CD4-positive, alpha-beta T cell treated with Interleukin-4 for 4 hours (primary cell): ENCODE measurements around the gene ALG10.
"Not testable (repeated sequence)": the region's sequence is repeated elsewhere in the genome, so short reads cannot be mapped to it uniquely, and the experiment has no call there.

Experiments
- DNase-seq: peaks from one replicate; pipeline ENCODE4 v3.0.0-alpha.2; 2020

ALG10 gene, protein sequence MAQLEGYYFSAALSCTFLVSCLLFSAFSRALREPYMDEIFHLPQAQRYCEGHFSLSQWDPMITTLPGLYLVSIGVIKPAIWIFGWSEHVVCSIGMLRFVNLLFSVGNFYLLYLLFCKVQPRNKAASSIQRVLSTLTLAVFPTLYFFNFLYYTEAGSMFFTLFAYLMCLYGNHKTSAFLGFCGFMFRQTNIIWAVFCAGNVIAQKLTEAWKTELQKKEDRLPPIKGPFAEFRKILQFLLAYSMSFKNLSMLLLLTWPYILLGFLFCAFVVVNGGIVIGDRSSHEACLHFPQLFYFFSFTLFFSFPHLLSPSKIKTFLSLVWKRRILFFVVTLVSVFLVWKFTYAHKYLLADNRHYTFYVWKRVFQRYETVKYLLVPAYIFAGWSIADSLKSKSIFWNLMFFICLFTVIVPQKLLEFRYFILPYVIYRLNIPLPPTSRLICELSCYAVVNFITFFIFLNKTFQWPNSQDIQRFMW

DNA sequence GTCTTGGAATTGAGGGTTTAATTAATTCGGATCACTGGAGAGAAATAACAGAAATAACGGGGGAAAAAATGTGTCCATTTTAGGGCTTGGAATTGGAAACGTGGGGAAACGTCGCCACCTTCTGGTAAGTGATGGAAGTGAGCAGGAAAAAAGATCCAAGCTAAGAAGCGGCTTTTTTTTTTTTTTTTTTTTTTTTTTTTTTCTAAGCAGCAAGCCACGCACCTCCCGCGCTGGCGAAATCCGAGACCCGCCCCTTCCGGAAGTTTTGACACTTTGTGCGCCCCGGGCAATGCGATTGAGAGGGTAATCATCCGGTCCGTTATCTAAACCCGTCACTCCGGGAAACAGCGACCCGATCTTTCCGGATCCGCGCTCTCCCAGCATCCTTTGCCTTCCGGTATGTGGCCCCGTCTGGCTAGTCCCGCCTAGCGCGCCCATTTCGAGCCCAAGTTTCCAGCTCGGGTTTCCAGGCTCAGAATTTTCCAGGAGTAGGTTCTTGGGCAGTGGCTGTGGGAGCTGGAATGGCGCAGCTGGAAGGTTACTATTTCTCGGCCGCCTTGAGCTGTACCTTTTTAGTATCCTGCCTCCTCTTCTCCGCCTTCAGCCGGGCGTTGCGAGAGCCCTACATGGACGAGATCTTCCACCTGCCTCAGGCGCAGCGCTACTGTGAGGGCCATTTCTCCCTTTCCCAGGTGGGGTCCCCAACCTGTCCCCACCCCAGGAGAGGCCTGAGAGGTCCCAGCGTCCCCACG, at the start of gene ALG10:
ALG10 (plus strand) TSS at position 418 of the 752 bp plus-strand sequence; CDS start at position 522, 104 bp downstream.
- DNase-seq: peak; percentile 98

DNA sequence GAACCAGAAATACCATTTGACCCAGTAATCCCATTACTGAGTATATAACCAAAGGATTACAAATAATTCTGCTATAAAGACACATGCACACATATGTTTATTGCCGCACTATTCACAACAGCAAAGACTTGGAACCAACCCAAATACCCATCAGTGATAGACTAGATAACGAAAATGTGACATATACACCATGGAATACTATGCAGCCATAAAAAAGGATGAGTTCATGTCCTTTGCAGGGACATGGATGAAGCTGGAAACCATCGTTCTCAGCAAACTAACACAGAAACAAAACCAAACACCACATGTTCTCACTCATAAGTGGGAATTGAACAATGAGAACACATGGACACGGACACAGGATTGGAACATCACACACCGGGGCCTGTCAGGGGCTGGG, 49.4 kb upstream of the ALG10 start:
- not testable (repeated sequence) for DNase-seq

DNA sequence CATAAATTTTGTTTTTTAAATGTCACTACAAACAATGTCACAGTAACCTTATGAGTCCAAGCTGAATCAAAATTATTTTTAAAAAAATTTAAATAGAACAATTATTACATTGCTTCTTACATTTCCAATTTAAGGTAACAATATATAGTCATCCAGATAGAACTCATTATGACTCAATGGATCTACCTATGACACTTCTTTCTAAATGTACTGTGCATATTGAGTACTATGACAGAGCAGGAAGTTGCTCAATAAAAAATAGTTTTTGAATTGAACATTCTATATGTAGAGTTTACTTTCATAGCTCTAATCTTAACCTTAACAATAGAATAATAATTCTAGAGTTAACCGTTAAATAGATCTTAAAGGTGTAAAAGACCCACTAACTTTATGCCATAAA, 44.4 kb upstream of the ALG10 start:
- DNase-seq: no peak

DNA sequence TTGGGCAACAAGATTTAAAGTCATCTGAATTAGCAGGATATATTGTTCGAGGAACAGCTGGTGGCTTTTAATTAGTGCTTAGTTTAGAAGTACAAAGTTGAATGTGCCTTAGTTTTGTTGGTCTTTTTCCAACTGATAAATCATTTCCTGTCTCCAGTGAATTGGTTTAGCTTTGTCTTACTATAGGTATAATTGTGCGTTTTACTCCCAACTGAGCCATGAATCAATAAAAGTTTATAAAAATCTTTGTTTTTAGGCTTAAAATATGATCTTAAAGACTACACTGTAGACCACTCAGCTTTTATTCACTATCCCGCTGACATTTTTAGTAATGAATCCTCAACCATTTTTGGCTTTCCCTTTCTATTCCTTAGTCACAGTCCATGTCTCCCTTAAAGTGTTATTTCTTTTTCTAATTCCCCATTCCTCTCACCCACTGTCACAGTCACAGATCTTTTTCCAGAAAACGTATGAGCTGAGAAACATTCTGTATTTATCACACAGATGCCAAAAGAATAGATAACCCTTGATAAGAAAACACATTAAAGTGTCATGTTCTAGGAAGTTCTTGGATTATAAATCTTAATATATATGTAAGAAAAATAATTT, 34.0 kb upstream of the ALG10 start:
- DNase-seq: no peak

DNA sequence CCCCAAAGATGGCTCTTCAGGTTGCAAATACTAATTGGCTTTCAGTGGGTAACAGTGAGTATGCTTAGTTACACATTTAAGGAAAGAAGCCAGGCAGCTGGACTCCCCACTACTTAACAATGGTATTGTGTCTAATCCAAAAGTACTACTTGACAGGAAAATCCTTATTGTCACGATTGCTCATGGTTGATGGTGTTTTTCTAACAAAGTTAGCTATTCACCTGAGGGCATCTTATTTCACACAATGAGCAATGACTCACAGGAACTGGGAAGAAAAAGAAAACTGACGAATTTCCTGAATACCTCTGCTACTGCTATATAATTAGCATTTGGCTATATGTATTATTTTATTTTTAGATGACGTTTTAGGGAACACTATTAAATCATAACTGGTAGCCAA, 33.4 kb upstream of the ALG10 start:
- no peak for DNase-seq

DNA sequence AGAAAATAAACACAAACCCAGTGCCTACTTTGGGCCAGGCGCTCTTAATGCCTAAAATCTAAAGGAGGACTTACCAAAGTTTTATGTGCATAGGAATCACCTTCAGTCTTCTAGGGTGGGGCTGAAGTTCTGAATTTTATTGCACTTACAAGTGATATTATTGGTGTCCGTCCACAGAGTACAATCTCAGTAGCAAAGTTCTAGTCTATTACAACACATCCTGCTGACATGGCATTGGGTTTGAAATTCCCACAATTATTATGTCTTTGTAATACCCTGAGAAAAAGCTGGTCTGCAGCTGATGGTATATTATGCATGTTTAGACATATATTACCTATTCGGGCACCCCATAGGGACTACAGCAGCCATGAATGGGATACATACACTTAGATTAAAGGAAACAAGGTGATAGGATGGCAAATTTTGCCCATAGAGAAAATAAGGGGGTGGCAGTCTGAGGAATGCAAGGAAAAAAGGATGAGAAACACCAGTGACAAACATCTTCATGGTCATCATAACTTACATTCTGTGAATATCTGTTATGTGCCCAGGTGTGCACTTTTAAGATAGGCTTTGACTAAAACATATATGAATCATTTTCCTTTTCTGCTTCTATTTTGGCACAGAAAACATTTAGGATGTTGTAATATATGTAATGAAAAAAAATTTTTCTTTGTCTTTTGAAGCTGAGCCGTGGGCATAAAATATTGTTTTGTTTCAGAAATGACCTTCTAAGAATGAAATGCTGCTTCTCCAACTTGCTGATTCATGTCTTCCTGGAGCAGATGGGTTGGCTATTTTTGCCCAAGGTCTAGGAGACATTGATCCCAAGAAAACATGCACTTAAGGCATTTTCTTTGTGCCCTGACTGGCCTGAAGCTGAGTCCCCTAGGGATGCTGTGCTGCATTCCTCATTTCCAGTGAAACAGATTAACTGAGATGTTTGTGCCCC, 27.2 kb upstream of the ALG10 start:
- no peak for DNase-seq

DNA sequence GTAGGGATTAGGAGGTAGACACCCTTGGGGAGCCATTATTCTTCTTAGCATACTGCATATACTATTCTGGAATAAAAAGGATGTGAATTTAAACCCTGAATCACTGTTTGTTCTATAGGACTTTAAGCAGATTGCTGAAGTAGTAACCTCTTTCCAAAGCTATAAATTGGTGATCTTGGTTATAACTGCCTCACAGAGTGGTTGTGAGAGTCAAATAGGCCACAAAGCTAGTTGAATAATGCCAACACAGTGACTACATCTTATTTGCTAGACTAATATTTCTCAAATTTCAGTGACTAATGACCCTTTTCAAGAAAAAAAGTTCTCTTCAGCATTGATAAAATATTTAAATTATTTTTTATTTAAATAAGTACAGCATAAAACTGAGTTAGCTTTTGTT, 13.5 kb upstream of the ALG10 start:
- DNase-seq: not testable (repeated sequence)

DNA sequence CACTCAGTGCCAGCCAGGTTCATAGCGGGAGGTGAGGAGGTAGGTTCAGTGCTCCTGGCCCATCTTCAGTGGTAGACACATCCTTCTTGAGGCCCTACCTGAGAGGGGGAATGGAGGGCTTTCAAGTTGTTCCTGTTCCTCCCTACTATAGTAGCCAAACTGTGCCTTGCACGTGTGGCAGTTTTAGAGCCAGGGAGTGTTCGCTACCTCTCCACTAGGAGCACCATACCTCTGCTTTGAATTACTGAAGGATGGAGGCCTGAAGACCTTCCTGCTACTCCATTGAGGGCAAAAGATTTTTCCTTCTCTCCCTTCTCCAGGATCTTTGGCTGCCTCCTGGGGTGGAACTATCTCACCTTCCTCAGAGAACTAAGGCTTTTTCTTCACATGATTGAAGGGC, 5.9 kb upstream of the ALG10 start:
- DNase-seq: no peak

DNA sequence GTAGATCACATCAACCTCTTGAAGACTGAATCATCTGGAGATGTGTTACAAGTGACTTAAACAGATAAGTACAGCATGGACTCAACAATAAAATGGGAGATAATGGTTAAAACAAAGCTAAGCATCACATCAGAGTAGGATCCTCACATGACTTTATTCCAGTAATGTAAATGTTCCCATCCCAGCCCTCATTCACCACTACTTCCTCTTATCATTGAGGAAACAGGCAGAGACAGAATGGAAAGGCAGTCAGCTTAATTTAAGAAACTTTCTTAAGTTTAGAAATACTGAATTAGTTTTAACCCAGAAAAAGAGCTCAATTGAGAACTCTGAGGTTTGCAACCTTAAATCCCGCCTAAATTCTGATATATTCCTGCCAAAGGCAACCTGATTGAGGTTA, 1.2 kb upstream of the ALG10 start:
- no peak for DNase-seq

DNA sequence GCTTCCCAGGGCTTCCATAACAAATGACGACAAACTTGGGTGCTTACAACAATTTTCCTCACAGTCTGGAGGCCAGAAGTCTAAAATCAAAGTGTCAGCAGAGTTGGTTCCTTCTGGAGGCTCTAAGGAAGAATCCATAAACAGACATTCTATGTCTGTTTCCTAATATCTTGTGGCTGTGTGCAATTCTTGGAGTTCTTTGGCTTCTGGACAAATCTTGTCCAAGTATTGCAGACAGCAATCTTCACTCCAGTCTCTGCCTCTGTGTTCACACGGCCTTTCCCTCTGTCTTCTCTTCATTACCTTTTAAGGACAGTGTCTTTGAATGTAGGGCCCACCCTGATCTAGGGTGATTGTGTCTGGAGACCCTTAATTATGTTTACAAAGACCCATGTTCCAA, 5.4 kb downstream of the ALG10 start:
- not testable (repeated sequence) for DNase-seq

DNA sequence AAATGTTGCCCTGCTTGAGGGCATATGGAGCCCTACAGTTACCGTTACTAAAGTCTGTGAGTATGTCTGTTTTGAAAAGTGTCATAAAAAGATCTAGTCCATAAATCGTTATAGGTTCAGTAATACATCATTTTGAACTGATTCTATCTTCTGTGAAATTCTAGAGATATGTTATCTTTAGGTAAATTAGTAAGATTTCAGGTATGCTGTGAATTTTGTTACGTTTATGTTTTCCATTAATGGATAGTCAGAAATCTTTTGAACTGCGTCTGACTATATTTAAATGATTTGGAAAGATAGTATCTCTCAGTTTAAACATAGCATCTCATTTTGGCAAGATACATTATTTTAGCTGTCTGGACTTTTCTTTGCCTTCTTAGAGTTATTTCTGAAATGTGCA, 8.3 kb downstream of the ALG10 start:
- DNase-seq: no peak

DNA sequence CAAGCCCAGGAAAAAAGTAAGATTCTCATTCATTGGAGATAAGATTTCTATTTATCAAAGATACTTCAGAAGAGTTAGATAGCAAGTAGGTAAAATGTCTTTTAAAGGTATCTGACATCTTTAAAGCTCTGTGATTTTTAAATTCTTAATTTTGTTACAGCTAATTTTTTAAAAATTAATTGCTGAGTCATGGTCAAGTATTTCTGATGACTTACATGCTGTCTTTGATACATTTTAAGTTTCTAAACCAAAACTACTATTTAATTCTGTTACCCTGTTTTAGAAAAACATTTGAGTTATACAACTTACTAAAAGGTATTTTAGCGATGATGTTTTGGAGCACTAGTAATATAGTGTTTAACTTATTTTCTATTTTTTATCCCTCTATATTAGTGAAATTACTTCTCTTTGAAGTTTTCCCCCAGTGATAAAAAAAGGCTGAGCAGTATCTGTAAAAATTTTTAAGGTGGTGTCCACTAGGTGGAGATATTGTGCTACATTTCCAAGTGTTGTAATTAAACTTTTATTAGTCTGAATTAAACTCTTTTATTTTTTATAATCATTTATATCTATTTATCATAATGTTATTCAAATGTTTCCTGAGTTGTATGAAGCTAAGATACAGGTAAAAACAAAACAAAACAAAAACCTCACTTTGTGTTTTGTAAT, 11.5 kb downstream of the ALG10 start:
- peak; percentile 44 for DNase-seq

DNA sequence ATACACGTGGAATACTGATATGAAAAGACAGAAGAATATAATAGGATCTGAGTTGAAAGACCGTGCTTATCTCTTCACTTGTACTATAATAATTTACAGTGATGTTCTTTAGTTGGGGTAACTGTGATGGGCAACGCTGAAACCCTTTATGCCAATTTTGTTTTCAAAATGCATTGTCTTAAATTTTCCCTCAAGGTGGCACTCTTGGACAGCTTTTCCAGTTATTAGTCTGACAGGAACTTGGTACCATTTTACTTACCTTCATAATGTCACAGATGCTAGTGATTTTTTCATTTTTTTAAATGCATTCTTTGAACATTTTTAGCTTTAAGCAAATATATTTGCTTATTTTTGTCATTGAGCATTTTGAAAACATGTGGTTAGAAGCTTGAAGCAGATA, 16.1 kb downstream of the ALG10 start:
- DNase-seq: not testable (repeated sequence)

DNA sequence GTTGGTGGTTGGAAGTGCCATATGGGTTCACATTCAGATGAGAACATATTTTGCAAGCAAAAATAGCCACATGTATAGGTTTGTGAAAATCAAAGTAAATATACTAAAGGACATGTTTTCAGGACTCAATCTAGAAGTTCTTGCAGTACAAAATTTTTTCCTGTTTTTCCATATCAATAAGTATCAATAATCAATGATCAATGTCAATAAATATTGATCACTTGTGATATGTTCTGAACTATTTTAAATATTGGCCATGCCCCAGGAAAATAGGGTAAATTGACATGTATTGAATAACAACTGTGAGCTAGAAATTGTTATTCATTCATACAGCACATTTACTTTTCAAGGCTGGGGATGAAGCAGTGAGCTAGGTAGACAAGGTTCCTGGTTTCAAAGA, 24.3 kb downstream of the ALG10 start:
- DNase-seq: no peak

DNA sequence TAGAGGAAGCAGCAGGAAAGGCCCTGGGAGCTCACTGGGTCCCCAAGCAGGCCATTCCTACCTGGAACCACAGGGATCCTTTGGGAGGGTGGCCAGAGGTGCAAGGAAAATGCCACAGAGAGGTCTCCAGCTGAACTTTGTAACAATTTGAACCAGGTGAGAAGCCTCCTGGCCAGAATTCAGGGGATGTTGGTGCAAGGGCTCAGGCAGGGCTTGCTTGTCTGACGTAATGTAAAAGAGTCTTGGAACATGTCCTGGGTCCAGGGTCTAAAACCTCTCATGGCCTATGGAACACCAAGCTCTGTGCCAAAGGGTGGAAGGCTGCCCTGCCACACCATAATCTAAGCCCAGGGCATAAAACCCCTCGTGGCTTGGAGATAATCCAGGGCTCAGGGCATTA, 25.6 kb downstream of the ALG10 start:
- DNase-seq: not testable (repeated sequence)

DNA sequence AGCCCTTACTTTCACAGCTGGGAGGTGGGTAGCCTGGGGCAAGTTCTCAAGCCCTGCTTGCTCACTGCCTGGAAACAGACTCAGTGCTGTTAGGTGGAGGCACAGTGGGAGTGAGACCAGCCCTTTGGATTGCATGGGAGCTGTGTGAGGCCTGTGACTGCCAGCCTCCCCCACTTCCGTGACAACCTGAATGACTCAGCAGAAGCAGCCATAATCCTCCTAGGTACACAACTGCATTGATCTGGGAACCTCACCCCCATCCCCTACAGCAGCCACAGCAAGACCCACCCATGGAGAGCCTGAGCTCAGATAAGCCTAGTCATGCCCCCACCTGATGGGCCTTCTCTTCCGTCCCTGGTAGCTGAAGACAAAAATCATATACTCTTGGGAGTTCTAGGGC, 26.4 kb downstream of the ALG10 start:
- DNase-seq: no peak

DNA sequence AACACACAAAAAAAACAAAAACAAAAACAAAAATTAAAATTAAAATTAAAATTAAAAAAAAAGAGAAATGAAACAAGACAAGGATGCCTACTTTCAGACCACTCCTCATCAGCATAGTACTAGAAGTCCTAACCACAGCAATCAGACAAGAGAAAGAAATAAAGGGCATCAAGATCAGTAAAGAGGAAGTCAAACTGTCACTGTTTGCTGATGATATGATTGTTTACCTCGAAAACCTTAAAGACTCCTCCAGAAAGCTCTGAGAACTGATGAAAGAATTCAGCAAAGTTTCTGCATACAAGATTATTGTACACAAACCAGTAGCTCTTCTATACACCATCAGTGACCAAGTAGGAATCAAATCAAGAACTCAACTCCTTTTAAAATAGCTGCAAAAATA, 29.2 kb downstream of the ALG10 start:
- no peak for DNase-seq

DNA sequence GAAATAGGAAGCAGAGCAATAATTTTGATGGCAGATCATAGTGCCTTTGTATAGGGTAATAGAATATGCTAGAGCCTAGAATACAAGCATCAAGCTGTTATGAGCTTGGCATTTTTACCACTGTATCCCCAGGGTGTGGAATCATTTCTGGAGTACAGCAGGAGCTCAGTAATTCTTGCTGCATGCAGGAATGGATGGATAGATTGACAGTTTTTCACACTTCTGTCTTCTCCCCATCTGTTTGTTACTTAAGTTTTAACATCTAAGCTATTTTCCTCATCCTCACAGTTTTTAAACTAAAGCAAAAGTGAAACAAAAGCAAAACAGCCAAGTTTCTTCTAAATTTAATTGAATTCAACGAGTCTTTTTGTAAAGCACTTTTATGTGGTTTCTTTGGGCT, 32.6 kb downstream of the ALG10 start:
- no peak for DNase-seq
